ENCODE results near the gene THAP9.

DNA sequence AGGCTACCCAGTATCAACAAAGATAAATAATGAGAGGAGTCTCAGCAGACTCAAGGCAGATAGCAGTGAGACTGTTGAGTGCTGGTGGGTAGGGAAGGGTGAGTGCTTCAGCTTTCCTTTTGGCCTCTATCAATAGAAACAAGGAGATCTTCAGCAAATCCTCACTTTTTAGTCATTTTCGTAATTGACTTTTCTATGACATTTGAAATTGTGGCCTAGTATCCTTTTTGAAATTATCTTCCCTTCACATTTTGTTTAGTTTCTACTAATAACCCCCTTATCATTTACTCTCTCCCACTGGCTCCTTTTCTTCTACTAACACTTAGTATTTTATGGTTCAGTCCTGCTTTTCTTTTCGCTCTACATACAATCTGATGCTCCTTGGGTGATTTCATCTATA lies 65.2 kb downstream of the THAP9 start:
- TF ChIP-seq CTCF (IDR thresholded peaks at IDR 0.05; ENCODE audit: insufficient read depth, low read length, poor library complexity, severe bottlenecking) = no peak
- TF ChIP-seq EZH2phosphoT487 (conservative IDR thresholded peaks at IDR 0.05; ENCODE audit: low read length) = no peak

Measured in SU-DHL-6 (cell line).